ENCODE measurements around the gene SNAP25.

The SNAP25 gene

GRCh38 chr20:10308652-10309051 is 90.0 kb downstream of the SNAP25 start:
- no peak for TF ChIP-seq CTCF (IDR thresholded peaks at IDR 0.05; ENCODE audit: control insufficient read depth, extremely low read depth, insufficient read depth)
- DNase-seq (ENCODE audit: low read depth): no peak
- no peak overlapping the region for H3K4me3 ChIP-seq (ENCODE audit: low read depth, low read length)

GRCh38 chr20:10309326-10309725 is 90.7 kb downstream of the SNAP25 start:
- no peak overlapping the region for H3K4me3 ChIP-seq (ENCODE audit: low read depth, low read length)
- no peak for TF ChIP-seq CTCF (IDR thresholded peaks at IDR 0.05; ENCODE audit: control insufficient read depth, extremely low read depth, insufficient read depth)
- DNase-seq (ENCODE audit: low read depth): no peak

GRCh38 chr20:10312111-10312510 is 93.5 kb downstream of the SNAP25 start:
- TF ChIP-seq CTCF (IDR thresholded peaks at IDR 0.05; ENCODE audit: control insufficient read depth, extremely low read depth, insufficient read depth): no peak
- no peak overlapping the region for H3K4me3 ChIP-seq (ENCODE audit: low read depth, low read length)
- DNase-seq (ENCODE audit: low read depth): no peak

GRCh38 chr20:10313215-10313614 is 94.6 kb downstream of the SNAP25 start:
- no peak for TF ChIP-seq CTCF (IDR thresholded peaks at IDR 0.05; ENCODE audit: control insufficient read depth, extremely low read depth, insufficient read depth)

GRCh38 chr20:10313701-10314100 is 95.1 kb downstream of the SNAP25 start:
- TF ChIP-seq CTCF (IDR thresholded peaks at IDR 0.05; ENCODE audit: control insufficient read depth, extremely low read depth, insufficient read depth): no peak
- no peak overlapping the region for H3K4me3 ChIP-seq (ENCODE audit: low read depth, low read length)
- no peak for DNase-seq (ENCODE audit: low read depth)

More at GRCh38 chr20:10313215-10313614, 94.6 kb downstream of the SNAP25 start:
- no peak for DNase-seq (ENCODE audit: low read depth)
- H3K4me3 ChIP-seq (ENCODE audit: low read depth, low read length): no peak overlapping the region

- TF ChIP-seq CTCF (IDR thresholded peaks at IDR 0.05; ENCODE audit: control insufficient read depth, extremely low read depth, insufficient read depth): no peak
- no peak for DNase-seq (ENCODE audit: low read depth)
- no peak overlapping the region for H3K4me3 ChIP-seq (ENCODE audit: low read depth, low read length)
Measured at GRCh38 chr20:10314198-10314597, 95.6 kb downstream of the SNAP25 start.

GRCh38 chr20:10315138-10315537 is 96.5 kb downstream of the SNAP25 start:
- no peak for DNase-seq (ENCODE audit: low read depth)

More at GRCh38 chr20:10315138-10315537, 96.5 kb downstream of the SNAP25 start:
- H3K4me3 ChIP-seq (ENCODE audit: low read depth, low read length): no peak overlapping the region
- TF ChIP-seq CTCF (IDR thresholded peaks at IDR 0.05; ENCODE audit: control insufficient read depth, extremely low read depth, insufficient read depth): no peak
